HuH-7.5 (cell line): ENCODE measurements around the gene CLSTN2.

Source experiments
- DNase-seq: peaks from one replicate; pipeline ENCODE4 v3.0.0; 2011; ENCODE audit warnings: low spot score

Gene CLSTN2

GRCh38 chr3:140236836-140237501 is 302.0 kb downstream of the CLSTN2 start:
- DNase-seq = no peak

- DNase-seq = no peak
Measured at GRCh38 chr3:140238646-140239314, 303.8 kb downstream of the CLSTN2 start.

DNA sequence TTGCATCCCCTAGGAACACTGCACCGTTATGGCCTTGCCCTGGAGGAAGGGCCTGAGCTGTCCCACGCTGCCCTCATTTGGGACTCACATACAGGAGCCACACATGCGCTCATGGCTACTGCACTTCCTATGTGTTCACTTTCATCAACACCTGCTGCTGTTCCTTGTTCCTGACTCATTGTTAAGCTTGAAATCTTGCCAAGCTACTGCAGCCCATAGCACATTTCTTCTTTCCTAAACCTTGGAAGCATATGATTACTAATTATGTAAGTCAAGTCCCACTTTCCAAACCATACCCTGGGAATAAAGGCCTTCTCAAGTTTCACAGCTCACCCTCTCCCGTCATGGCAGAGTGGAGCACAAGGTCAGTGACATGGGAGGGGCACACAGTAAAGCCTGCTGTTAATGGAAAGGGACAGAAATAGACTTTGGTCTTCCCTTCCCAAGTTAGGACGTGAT is 307.9 kb downstream of the CLSTN2 start:
- DNase-seq = no peak

GRCh38 chr3:140243575-140243974 is 308.6 kb downstream of the CLSTN2 start:
- DNase-seq = no peak

GRCh38 chr3:140244893-140245292 is 309.9 kb downstream of the CLSTN2 start:
- no peak for DNase-seq

- no peak for DNase-seq
Measured at GRCh38 chr3:140246578-140246977, 311.6 kb downstream of the CLSTN2 start.

GRCh38 chr3:140247775-140248174 is 312.8 kb downstream of the CLSTN2 start:
- no peak for DNase-seq

DNA sequence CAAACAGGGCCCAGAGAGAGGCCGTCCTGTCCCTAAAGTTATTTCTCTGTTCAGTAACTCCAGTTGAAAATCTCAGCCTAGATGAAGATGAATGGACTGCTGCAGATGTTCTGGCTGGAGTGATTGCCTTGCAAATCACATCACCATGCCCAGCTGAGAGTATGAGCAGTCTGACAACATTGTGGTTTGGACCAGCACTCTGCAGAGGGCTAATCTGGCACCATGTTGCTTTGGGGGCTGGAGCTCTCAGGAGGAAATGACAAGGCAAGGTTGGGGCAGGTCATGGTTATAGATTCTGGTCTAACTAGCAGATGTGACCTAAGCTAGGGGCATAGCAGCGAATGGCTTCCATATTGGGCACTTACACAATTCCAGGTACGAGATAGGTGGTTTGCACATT is 314.2 kb downstream of the CLSTN2 start:
- DNase-seq = no peak

DNA sequence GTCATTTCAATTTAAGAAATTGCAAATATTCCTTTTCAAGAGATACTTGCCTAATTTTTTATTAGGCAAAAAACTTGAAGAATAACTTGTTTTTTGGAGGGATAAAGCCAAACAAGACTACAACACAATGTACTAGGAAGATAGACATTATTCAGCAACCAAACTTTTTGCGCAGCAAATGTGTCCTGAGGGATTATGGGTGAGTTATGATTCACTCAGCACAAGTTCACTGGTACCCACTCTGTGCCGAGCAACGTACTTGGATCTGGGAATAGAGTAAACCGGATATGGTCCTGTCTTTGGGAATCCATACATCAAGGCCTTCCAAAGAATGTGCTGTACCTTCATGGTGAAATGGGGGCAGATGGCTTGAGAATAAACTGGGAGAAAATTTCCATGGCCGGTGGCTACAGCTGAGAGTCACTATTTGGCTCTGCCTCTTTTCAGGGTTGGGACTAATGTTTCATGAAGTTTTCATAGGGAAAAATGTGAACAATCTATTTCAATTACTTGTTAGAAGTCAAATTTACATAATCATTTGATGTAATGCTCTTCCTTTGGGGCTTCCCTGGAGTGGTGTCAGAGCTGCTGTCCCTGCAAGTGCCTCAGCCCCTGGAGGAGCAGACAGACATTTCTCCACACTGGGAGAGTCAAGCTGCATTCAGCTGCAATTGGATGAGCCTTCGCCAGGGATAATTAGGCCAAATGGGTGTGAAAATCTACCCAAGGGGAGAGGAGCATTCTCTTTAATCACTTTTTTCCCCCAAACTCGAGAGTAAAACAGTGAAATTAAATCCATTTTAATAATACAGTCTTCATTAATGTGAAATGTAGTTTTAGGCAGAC is 315.2 kb downstream of the CLSTN2 start:
- no peak for DNase-seq

DNA sequence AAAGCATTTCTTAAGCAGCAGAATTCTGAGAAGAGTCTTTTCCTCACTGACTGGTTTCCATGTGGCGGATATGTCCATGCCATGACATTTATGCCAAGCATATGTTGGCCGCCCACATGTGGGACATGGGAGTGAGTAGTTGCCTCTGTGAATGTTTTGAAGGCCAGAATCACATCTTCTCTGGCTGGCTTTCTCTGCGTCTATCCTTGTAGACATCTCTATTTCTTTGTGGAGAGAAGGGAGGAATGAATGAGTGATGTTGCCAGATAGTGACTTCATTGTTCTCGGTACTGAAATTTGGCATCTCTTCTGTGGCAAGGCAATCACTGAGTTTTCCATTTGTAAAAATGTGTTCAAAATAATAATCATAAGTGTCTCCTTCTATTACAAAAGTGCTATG is 316.0 kb downstream of the CLSTN2 start:
- no peak for DNase-seq

- DNase-seq = no peak
Measured at GRCh38 chr3:140251678-140252077, 316.7 kb downstream of the CLSTN2 start.

GRCh38 chr3:140252812-140253656 is 318.0 kb downstream of the CLSTN2 start:
- no peak for DNase-seq

DNA sequence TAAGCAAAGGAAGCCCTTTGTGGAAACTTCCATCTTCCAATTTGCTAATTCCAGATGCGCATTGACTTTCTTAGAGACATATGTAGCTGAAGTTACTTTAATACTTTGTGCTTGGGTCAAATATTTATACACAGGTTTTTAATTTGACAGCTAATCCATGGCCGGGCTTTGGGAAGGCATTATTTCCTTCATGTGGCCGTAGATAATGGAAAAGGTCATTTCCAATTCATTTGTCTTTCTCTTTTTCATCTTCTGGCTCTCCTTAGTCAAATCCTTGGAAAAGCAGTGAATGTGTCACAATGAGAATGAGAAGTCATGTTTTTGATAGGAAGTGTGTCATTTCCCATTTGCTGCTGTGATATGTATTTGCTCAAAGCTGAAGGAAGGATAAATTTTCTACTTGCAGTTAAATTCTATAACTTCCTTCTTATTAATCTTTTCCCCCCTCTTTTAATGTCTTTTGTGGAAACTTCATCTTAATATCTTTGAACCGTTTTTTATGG is 323.3 kb downstream of the CLSTN2 start:
- no peak for DNase-seq

GRCh38 chr3:140265302-140265701 is 330.3 kb downstream of the CLSTN2 start:
- no peak for DNase-seq

- DNase-seq = no peak
Measured at GRCh38 chr3:140268103-140268502, 333.1 kb downstream of the CLSTN2 start.

DNA sequence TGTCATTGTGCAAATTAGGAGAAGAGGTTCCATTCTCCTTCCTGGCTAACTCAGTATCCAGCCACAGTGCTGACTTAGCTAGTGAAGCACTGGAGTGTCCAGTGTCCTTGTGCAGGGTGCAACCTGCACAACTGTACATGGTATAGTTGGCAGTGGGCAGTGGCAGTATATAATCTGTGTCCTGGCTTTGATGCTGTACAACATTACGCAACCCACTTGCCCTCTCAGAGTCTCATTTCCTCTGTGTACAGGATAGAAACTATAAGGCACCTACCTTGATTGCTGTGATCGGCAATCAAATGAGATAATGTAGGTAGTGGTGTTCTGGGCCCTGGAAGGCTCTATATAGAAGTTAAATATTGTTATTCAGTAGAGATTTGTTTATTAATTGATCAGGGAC is 333.6 kb downstream of the CLSTN2 start:
- no peak for DNase-seq

- DNase-seq = no peak
Measured at GRCh38 chr3:140270329-140270728, 335.3 kb downstream of the CLSTN2 start.

DNA sequence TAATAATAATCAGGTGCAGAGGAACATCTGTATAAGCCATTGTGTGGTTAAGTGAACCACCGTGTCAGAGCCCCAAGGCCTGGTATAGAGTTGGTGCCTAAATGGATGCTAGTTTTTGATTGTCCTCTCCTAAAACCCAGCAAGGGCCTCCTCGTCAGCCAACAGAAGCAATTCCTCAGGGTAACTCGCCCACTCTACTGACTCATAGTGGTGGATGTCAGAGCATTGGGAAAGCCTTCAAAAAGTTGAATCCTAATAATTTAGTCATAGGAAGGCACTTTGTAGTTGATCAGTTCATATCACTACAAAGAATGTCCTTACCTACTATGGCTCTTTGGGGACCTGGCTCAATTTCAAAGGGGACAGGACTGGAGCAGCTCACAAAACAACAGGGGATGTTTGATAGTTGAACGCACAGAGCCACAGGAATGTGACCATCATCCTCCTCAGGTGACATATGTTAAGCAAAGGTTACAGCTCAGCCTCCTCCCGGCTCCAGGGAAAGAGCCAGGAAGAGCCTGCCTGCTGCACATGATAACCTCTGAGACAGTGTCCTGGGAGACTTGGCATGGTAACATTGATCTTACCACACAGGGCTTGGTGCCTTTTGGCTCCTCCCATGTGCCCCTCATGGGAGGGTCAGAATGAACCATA is 338.7 kb downstream of the CLSTN2 start:
- DNase-seq = no peak

DNA sequence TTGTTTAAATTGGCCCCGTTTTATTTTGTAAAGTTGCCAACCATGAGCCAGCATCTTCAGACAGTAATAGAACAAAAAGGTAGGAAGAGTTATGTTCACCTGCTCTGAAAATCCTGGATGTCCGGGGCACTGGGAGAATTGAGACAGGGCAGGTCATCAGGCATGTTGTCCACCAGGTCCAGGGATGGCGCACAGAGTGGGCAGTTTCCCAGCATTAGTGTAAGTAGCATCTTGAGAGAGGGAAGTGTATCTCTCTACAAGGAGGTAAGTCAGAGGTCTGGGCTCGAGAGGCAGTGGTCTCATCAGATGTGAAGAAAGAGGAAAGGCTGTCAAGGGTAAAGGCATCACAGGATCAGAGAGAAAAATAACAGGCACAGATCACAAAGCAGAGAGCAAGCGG is 339.4 kb downstream of the CLSTN2 start:
- no peak for DNase-seq

DNA sequence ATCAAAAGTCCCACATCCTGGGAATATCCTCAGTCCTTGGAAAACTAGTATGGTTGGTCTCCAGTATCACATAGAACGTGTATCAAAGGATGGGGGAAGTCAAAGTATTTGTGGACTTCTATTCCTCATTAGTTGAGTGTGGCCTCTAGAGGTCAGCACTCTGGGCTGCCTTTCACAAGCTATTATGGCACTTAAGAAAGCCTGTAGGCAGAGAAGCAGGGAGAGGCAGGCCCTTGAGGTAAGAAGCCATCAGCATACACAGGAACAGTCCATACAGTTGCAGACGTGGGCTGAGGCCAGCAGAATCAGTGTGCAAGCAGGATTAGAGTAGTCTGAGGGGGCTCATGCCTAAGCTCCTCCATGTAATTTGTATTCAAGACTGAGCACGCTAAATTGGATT is 341.7 kb downstream of the CLSTN2 start:
- DNase-seq = no peak

DNA sequence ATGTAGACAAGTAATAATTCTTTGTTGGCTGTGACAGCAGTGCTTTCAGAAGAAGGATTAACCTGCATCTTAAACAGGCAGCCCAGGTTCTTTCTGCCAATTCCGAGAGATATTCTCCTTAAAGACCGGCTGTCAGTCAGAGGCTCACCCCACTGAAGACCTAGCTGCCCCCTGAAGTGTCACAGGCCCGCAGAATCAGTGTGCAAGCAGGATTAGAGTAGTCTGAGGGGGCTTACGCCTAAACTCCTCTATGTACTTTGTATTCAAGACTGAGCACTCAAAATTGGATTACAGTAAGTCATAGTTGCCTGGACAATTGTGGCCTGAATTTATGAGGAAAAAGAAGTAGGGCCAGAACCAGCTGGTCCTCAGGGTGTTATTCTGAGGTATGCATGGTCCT is 342.9 kb downstream of the CLSTN2 start:
- DNase-seq = no peak
